HG03439 (cell line): ENCODE data around the gene RAB7B.
"Not testable (repeated sequence)": the region's sequence is repeated elsewhere in the genome, so short reads cannot be mapped to it uniquely, and the experiment has no call there.

Experiments used
- ATAC-seq: cut with Tn5 transposase; IDR thresholded peaks from one replicate; pipeline ENCODE4 v1.9.1; 2021; ENCODE audit warnings: mild to moderate bottlenecking, moderate library complexity; ENCODE audit not compliant: unreplicated experiment

Gene RAB7B

DNA sequence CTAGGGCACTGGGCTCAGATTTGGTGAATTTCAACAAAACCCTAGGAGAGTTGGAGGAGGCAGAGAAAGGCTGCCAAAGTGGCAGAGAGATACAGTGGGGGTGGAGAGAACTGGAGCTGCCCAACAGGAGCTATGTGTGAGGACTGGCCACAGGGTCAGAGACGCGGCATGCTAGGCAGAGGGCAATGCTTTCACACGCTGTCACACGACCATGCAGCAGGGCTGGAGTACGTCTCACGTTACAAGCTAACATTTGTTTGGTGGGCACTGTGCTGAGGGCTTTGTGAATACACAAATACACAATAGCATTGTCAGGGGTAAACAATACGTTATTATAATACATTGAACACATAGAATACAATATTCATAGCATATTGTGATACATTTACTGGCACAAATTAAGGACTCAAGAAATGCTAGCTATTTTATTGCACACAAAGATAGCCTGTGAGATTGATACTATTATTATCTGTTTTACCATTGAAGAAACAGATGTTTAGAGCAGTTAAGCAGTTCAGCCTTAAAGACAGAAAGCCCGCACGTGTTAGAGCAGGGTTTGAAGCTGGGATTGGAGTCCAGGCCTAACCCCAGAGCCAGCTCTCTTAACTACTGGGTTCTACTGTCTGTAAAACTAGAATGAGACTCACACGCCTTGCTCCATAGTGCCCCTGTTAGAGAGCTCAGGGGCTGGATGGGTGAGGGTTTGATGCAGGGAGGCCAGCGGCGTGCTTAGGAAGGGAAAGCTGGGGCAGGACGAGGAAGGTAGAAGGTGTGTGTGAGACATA lies 4.5 kb downstream of the RAB7B start:
- ATAC-seq, result no peak

DNA sequence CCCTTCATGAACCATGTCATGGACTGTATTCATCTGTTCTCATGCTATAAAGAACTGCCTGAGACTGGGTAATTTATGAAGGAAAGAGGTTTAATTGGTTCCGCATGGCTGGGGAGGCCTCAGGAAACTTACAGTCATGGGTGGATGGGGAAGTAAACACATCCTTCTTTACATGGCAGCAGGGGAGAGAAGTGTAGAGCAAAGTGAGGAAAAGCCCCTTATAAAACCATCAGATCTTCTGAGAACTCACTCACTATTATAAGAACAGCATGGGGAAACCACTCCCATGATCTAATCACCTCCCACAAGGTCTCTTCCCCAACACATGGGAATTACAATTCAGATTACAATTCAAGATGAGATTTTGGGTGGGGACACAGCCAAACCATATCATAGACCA lies 6.6 kb downstream of the RAB7B start:
- not testable (repeated sequence) for ATAC-seq

- no peak for ATAC-seq
These were observed 8.8 kb downstream of the RAB7B start for GRCh38 chr1:205994346-205994745.

- no peak for ATAC-seq
These were observed 10.1 kb downstream of the RAB7B start for GRCh38 chr1:205993068-205993467.

DNA sequence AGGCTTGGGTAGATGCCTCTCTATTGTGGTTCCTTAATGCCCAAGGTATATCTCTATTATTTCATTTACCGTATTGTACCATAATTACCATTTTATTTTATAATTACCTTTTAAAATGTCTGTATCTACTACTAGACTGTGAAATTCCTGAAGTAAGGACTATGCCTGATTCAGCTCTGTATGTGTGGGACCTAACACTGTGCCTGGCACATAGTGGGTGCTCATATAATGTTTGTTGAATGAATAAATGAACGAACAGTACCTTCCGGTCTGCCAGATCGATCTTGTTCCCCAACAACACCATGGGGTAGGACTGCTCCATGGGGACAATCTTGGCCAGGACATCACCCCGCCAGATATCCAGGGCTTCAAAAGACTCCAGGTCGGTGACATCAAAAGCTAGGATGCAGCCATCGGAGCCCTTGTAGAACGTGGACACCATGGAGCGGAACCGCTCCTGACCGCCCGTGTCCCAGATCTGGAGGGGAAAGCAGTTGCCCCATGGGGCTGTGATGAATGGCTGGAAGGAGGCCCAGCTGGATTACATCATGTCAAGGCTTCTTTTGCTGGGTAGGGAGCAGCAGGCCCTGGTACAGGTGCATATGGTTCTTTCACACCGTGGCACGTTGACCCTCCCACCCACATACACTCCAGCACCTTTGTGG lies 10.8 kb downstream of the RAB7B start:
- ATAC-seq, result no peak

DNA sequence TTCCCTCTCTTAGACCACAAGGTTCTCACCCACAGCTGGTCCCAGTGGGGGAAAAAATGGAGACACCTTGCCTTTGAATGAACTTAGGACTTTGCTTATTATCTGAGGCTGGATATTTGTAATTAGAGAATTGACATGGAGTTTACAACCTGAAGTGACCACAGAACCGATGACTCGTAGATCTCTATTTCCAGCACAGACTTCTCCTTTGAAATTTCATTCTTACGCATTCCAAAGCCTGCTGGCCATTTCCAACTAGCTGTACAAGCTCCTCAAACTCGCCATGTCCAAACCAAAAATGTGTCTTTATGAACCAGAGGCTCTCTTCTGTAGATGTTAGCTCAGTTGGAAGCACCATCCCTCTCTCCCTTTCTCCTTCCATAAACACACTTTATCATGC lies 12.0 kb downstream of the RAB7B start:
- ATAC-seq, result no peak

DNA sequence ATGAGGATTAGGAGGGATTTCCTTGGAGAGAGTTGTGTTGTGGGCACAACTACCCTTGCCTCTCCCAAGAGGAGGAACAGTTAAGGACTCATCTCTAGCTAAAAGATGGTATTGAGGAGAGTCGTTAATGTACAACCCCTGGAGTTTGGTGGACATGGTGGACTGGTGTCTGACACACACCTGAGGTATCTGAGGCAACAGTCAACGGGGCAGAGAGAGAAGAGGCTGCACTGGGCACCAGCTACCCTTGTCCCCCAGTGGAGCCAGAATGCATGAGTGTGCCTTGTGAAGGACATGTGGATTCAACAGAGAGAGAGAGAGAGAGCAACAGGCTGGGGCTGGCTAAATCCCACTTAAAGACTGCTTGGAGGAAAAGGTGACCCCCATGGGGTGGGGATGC lies 13.0 kb downstream of the RAB7B start:
- no peak for ATAC-seq

- no peak for ATAC-seq
These were observed 13.4 kb downstream of the RAB7B start for GRCh38 chr1:205989786-205990185.

GRCh38 chr1:205988585-205988995 lies 14.6 kb downstream of the RAB7B start:
- ATAC-seq, result no peak

- ATAC-seq, result no peak
These were observed 16.3 kb downstream of the RAB7B start for GRCh38 chr1:205986861-205987260.

DNA sequence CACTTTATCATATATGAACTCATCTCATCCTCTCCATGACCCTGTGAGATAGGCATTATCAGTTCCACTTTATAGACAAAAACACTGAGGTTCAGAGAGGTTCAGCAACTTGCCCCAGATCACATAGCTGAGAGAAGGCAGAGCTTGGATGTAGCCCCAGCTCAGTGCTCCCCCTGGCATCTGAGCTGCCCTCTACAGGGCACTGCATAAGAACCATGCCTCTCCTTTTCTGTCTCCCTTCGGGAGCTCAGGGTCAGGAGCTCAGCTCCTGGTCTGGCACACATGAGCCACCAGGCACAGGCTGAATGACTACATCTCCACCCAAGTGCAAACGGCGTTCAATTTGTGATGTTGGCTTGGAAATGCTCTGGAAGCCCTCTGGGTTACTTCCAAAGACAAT lies 16.9 kb downstream of the RAB7B start:
- no peak for ATAC-seq

DNA sequence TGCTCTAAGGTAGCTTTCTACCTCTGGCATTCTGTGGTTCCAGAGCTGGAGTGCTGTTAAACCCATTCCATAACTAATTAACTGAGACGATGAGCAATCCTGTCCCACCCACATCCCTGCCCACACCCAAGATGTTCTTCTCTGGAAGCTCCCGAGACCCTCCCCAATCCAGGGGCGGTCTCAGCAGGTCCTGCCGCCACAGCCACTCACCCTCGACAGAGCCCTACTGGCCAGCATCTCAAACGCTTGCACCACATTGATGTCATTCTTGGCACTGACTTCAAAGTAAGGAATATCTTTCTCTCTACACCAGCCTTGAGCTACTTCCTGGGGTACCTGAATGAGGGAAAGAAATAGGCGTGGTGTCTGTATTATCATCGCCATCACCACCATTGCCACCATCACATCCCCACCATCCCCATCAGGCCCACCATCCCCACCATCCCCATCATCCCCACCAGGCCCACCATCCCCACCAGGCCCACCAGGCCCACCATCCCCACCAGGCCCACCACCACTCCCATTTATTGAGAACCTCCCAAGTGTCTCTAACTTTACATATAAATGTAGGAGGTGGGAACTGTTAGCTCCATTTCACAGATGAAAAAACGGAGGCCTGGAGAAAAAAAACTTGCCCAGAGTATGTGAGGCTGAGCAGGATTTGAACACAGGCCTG lies 17.7 kb downstream of the RAB7B start:
- no peak for ATAC-seq

DNA sequence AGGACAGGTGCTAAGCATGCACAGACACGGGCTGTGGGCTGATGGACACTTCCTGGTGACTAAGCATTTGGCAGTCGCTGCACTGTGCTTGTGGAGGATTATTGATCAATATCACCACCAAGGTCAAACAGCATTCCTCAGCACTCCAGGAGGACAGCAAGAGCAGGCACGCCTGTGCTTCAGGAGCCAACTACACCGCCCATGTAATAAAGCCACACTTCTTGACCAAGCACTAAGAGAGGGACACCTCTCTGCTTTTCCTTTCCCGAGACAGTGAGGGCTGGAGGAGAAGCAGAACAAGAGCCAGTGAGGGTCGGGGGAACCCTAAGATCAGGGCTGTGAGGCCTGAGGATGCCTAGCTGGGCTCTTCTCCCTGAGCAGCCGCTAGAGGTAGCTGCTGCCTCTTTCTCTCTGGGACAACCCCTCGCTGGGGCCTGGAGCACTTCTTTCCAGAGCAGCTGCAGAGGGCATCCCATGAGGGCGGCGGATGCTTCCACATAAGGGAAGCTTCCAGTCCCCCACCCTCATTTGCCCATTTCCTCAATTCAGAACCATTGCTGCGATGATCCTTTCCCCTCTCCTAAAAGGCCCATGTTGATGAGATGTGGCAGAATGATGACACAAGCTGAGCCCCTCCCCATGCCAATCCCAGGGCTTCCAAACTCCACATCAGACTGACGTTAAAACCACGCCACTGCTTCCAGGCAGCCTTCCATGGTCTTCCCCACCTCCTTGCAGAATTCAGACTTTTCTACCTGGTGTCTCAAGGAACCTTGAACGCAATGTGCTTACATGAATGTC lies 19.1 kb downstream of the RAB7B start:
- no peak for ATAC-seq

DNA sequence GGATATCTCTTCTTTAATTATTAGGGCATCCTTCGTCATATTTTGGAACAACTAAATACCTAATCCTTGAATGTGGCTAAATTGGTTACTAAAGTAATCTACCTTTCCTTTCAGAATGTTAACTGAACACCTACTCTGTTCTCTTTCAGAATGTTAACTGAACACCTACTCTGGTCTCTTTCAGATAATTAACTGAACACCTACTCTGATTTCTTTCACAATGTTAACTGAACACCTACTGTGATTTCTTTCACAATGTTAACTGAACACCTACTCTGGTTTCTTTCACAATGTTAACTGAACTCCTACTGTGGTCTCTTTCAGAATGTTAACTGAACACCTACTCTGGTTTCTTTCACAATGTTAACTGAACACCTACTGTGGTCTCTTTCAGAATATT lies 21.9 kb downstream of the RAB7B start:
- ATAC-seq, result no peak

DNA sequence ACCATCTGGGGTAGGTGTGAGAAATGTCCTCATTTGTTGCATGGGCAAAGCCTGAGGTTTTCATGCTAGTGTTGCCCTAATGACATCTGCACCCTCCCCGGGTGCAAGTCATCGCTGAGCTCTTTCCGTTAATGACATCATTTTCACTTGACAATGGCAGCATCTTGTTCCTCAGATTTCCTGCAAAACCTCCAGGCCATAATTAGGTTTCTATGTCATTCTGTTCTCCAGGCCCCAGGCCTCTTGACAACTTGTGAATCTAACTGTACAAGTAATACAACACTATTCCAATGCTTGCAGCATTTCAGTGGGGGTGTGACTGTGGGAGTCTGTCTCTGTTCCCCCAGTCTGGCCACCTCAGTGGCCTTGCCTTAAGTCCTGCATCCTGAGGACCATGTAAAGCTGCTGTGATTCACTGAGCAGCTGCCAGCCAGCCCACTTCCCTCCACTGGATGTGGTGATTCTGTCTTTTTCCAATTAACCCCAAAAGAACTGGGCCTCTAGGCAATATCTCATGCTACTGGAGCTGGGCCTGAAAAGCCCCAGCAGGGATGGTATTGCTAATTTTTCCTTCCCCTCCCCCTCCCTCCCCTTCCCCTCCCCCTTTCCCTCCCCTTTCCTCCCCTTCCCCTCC lies 22.8 kb downstream of the RAB7B start:
- no peak for ATAC-seq

GRCh38 chr1:205979301-205979700 lies 23.9 kb downstream of the RAB7B start:
- ATAC-seq, result no peak

GRCh38 chr1:205978676-205979075 lies 24.5 kb downstream of the RAB7B start:
- ATAC-seq, result no peak

DNA sequence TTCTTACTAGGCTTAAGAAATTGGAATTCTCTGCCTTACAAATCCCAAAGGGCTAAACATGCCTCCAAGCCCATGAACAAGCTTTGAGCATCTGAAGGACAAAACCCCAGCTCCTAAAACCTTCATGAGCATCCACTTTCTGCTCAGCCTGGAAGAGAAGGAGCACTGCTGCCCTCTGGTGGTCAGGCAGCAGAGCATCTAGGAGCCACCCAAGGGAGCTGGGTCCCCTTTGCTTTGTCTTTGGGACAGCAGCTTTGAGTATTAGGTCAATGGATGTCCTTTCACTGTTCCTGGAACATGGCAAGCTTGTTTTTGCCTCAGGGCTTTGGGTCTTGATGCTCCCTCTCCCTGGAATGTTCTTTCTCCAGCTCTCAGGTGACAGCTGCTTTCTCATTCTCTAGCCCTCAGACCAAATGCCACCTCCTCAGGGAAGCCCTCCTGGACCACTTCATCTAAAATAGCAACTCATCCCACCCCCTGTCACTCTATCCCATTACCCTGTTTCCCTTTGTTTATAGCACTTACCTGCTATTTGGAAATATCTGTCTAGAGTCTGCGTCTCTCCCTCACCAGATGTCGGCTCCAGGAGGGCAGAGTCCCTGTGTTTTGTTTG lies 25.7 kb downstream of the RAB7B start:
- ATAC-seq, result no peak

GRCh38 chr1:205976708-205977401 lies 26.3 kb downstream of the RAB7B start:
- no peak for ATAC-seq

- ATAC-seq, result no peak
These were observed 27.2 kb downstream of the RAB7B start for GRCh38 chr1:205976036-205976435.
